KMS-11 (cell line): ENCODE measurements around the gene BHLHE41.

Source experiments
- H2AFZ ChIP-seq: fragments of 200-600 bp; sonication (generic); 2 replicates; pipeline ENCODE4 v1.6.1; 2016; ENCODE audit warnings: antibody characterized with exemption, mixed run types, low read depth
- H3K27ac ChIP-seq: fragments of 200-600 bp; sonication (generic); 2 replicates; pipeline ENCODE4 v1.6.1; 2016; ENCODE audit warnings: mild to moderate bottlenecking, mixed run types
- H3K27me3 ChIP-seq: fragments of 200-600 bp; sonication (generic); 2 replicates; pipeline ENCODE4 v1.6.1; 2017; ENCODE audit warnings: mild to moderate bottlenecking, low read depth, mixed run types, moderate library complexity; ENCODE audit not compliant: insufficient read depth
- H3K36me3 ChIP-seq: fragments of 200-600 bp; sonication (generic); 2 replicates; pipeline ENCODE4 v1.6.1; 2017; ENCODE audit warnings: mild to moderate bottlenecking, mixed run types; ENCODE audit not compliant: insufficient read depth
- H3K4me1 ChIP-seq: fragments of 200-600 bp; sonication (generic); 2 replicates; pipeline ENCODE4 v1.6.1; 2016; ENCODE audit warnings: mild to moderate bottlenecking, low read depth, mixed run types; ENCODE audit not compliant: poor library complexity, severe bottlenecking
- H3K4me2 ChIP-seq: fragments of 200-600 bp; sonication (generic); 2 replicates; pipeline ENCODE4 v1.7.0; 2016; ENCODE audit warnings: mild to moderate bottlenecking, mixed run types
- H3K4me3 ChIP-seq: fragments of 200-600 bp; sonication (generic); IDR thresholded peaks from 2 replicates; pipeline ENCODE4 v1.6.1; 2017; ENCODE audit warnings: low read depth, low read length, mixed read lengths; ENCODE audit not compliant: insufficient read depth
- H3K79me2 ChIP-seq: fragments of 200-600 bp; sonication (generic); 2 replicates; pipeline ENCODE4 v1.6.1; 2016; ENCODE audit warnings: low read depth, mixed run types; ENCODE audit not compliant: insufficient read depth
- H3K9ac ChIP-seq: fragments of 200-600 bp; sonication (generic); 2 replicates; pipeline ENCODE4 v1.6.1; 2016; ENCODE audit warnings: mild to moderate bottlenecking, mixed run types
- H4K20me1 ChIP-seq: fragments of 200-600 bp; sonication (generic); 2 replicates; pipeline ENCODE4 v1.6.1; 2016; ENCODE audit warnings: mild to moderate bottlenecking, mixed run types; ENCODE audit not compliant: insufficient read depth
- TF ChIP-seq, protein P1 (sequence below): fragments of 200-600 bp; sonication (generic); conservative IDR thresholded peaks from 2 replicates; pipeline ENCODE4 v1.6.1; 2017; ENCODE audit warnings: low read depth, mild to moderate bottlenecking, antibody characterized with exemption, low read length, moderate library complexity, mixed read lengths

The BHLHE41 gene

DNA sequence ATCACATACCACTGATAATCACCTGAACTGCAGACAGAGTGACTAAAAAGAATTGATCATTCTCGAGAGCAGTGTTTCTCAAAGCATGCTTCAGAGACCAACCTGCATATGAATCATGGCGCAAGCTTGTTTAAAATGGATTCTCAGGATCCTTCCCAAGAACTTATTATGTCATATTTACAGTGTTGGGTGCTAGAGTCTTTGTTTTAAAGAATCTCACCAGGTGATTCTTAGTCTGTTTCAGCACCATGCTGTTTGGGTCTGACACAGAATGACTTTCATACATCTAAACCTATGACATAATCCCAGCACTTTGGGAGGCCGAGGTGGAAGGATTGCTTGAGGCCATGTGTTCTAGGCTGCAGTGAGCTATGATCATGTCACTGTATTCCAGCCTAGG lies 39.3 kb upstream of the BHLHE41 start:
- no peaks in the 10 kb centered on the region for H3K79me2 ChIP-seq
- H3K27me3 ChIP-seq, result no peaks in the 10 kb centered on the region
- no peaks in the 10 kb centered on the region for H4K20me1 ChIP-seq
- no peak overlapping the region for H3K4me2 ChIP-seq
- TF ChIP-seq, protein P1, sequence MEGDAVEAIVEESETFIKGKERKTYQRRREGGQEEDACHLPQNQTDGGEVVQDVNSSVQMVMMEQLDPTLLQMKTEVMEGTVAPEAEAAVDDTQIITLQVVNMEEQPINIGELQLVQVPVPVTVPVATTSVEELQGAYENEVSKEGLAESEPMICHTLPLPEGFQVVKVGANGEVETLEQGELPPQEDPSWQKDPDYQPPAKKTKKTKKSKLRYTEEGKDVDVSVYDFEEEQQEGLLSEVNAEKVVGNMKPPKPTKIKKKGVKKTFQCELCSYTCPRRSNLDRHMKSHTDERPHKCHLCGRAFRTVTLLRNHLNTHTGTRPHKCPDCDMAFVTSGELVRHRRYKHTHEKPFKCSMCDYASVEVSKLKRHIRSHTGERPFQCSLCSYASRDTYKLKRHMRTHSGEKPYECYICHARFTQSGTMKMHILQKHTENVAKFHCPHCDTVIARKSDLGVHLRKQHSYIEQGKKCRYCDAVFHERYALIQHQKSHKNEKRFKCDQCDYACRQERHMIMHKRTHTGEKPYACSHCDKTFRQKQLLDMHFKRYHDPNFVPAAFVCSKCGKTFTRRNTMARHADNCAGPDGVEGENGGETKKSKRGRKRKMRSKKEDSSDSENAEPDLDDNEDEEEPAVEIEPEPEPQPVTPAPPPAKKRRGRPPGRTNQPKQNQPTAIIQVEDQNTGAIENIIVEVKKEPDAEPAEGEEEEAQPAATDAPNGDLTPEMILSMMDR, result no peak
- H3K4me3 ChIP-seq, result no peak overlapping the region
- no peaks in the 10 kb centered on the region for H3K36me3 ChIP-seq
- H3K27ac ChIP-seq, result no peak overlapping the region
- H3K9ac ChIP-seq, result no peak overlapping the region
- no peaks in the 10 kb centered on the region for H3K4me1 ChIP-seq
- H2AFZ ChIP-seq, result no peak overlapping the region

DNA sequence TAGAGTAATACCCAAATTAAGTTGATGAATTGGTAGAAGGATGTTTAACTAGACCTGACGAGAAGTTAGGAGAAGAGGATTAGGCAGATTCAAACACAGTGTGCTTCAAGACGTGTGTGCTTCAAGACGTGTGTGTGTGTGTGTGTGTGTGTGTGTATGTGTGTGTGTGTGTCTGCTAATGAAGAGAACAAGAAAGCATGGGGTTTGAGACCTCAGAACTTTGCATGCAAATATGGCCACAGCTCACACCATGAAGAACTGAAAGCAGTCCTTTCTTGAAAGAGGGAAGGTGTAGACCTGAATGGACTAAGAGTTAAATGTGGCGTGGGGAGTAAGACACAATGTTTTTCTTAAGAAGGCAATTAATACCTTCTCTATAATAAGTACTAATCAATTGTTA lies 38.1 kb upstream of the BHLHE41 start:
- no peaks in the 10 kb centered on the region for H3K27me3 ChIP-seq
- no peaks in the 10 kb centered on the region for H3K79me2 ChIP-seq
- H4K20me1 ChIP-seq, result no peaks in the 10 kb centered on the region

DNA sequence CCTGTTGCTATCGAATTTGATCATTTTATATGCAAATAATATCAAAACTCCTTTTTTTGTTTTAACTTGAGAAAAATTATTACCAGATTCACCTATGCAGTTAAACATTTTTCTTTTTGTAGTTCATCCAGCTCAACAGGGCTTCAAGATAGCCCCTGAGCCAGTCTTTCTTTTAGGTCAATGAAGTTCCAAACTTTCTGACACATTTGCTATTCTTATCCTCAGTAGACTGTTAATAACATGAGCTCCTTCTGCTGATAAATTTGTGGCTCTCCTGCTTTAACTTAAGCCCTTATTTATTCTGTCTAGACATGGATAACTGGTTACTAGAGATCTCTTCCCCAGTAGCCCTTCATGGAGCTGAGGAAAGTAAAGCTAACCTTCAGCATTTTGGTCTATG lies 37.3 kb upstream of the BHLHE41 start:
- TF ChIP-seq, protein P1, result no peak
- no peak overlapping the region for H3K4me2 ChIP-seq
- H2AFZ ChIP-seq, result no peak overlapping the region
- no peaks in the 10 kb centered on the region for H3K4me1 ChIP-seq
- no peak overlapping the region for H3K9ac ChIP-seq
- no peaks in the 10 kb centered on the region for H3K36me3 ChIP-seq
- no peaks in the 10 kb centered on the region for H3K27me3 ChIP-seq
- no peak overlapping the region for H3K27ac ChIP-seq
- no peak overlapping the region for H3K4me3 ChIP-seq
- H3K79me2 ChIP-seq, result no peaks in the 10 kb centered on the region
- no peaks in the 10 kb centered on the region for H4K20me1 ChIP-seq

More for the DNA sequence above, 38.1 kb upstream of the BHLHE41 start:
- H3K27ac ChIP-seq, result no peak overlapping the region
- H3K4me2 ChIP-seq, result no peak overlapping the region
- no peaks in the 10 kb centered on the region for H3K36me3 ChIP-seq
- H3K4me1 ChIP-seq, result no peaks in the 10 kb centered on the region
- TF ChIP-seq, protein P1, result no peak
- H3K4me3 ChIP-seq, result no peak overlapping the region
- H2AFZ ChIP-seq, result no peak overlapping the region
- H3K9ac ChIP-seq, result no peak overlapping the region

DNA sequence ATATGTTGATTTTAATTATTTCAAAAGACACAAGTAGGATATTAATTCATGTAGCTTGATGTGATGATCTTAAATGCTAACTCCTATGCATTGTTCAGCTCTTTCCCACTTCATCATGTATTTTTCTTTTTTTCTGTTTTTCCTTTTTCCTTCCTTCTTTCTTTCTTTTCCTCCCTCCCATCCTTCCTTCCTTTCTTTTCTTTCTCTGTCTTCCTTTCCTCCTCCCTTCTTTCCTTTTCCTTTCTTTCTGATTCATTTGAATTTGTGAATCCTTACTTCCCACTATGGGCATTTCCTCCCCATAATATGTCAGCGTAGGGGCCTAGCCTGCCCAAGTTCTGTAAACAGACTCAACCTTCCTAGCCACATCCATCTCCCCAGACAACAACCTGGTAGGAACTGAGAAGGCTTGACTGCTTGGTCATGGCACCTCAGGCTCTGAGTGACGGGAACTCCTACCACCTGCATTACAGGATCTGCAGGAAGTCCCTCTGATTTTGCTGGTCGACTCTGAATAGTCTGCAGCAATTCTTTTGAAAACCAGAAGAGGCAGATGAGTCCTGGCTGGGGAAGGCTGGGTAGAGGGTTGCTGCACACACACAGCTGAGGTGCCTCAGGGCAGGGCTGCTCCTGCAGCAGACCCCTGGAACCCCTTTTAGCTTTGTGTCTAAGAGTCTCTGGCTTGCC lies 33.4 kb upstream of the BHLHE41 start:
- no peaks in the 10 kb centered on the region for H3K4me1 ChIP-seq
- TF ChIP-seq, protein P1, result no peak
- H3K9ac ChIP-seq, result no peak overlapping the region
- H3K4me2 ChIP-seq, result no peak overlapping the region
- no peaks in the 10 kb centered on the region for H4K20me1 ChIP-seq
- no peak overlapping the region for H3K27ac ChIP-seq
- H2AFZ ChIP-seq, result no peak overlapping the region
- no peaks in the 10 kb centered on the region for H3K79me2 ChIP-seq
- H3K27me3 ChIP-seq, result no peaks in the 10 kb centered on the region
- H3K36me3 ChIP-seq, result no peaks in the 10 kb centered on the region
- no peak overlapping the region for H3K4me3 ChIP-seq
